A673 (cell line): ENCODE measurements around the gene FBXL19.

ENCODE experiments used
- EZH2 ChIP-seq: fragments of 200-600 bp; sonication (generic); IDR thresholded peaks from 2 replicates; pipeline ENCODE4 v1.6.1; 2017; ENCODE audit warnings: borderline replicate concordance, low read depth, mild to moderate bottlenecking, mixed read lengths, antibody characterized with exemption, low read length; ENCODE audit not compliant: poor library complexity, severe bottlenecking
- TF ChIP-seq, protein P1 (sequence below): fragments of 300-800, 200-600 bp; sonication (generic); conservative IDR thresholded peaks from 2 replicates; pipeline ENCODE4 v1.5.1; 2017; ENCODE audit warnings: low read depth, mild to moderate bottlenecking, antibody characterized with exemption, low read length, moderate library complexity, mixed read lengths

GRCh38 chr16:30980023-30980371 is 56.6 kb downstream of the FBXL19 start:
- TF ChIP-seq, protein P1, sequence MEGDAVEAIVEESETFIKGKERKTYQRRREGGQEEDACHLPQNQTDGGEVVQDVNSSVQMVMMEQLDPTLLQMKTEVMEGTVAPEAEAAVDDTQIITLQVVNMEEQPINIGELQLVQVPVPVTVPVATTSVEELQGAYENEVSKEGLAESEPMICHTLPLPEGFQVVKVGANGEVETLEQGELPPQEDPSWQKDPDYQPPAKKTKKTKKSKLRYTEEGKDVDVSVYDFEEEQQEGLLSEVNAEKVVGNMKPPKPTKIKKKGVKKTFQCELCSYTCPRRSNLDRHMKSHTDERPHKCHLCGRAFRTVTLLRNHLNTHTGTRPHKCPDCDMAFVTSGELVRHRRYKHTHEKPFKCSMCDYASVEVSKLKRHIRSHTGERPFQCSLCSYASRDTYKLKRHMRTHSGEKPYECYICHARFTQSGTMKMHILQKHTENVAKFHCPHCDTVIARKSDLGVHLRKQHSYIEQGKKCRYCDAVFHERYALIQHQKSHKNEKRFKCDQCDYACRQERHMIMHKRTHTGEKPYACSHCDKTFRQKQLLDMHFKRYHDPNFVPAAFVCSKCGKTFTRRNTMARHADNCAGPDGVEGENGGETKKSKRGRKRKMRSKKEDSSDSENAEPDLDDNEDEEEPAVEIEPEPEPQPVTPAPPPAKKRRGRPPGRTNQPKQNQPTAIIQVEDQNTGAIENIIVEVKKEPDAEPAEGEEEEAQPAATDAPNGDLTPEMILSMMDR = no peak
- no peak for TF ChIP-seq EZH2
